ENCODE results near the gene STIM2. TPM values are rescaled to one million over a fixed set of nuclear protein-coding genes. Genes with fewer than 3 reads are reported as not detected.
A peak's percentile ranks its signal among the peaks of the same experiment; 100 is the strongest.
"Not testable (repeated sequence)": the region's sequence is repeated elsewhere in the genome, so short reads cannot be mapped to it uniquely, and the experiment has no call there.

STIM2 gene
- total and polyA plus RNA-seq, 3 experiments from 2014 or later: 41.4 to 51.0 (median 47.8) TPM

DNA sequence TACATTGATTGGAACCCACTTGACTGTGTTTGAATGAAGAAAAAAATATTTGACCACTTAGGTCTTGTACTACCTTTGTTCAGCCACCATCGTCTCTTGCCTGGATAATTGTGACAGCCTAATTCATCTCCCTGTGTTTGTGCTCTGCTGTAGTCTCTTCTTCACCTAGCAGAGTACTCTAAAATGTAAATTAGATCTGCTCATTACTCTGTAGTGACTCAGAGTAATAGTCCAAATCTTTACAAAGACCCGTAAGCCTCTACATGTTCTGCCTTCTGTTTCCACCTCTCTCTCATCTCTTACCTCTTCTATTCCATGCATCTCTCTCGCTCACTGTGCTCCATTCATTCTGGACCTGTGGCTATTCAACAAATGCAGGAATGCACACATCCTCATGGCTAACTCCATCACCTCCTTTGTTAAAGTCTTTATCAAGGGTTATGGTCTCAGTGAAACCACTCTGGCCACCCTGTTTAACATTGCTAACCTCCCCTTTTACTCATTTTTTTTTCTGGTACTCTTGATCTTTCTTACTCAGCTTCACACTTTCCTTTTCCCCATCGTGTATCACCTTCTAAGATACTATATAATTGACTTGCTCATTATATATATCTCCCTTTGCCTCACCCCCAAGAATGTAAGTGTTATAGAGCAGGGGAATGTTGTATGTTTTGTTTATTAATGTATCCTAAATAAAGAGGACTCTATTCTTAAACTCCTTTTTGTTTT is 98.4 kb downstream of the STIM2 start:
- DNase-seq: no peak
- H3K27me3 Mint-ChIP-seq: no peaks in the 10 kb centered on the region
- POLR2A ChIA-PET: no interaction called here

DNA sequence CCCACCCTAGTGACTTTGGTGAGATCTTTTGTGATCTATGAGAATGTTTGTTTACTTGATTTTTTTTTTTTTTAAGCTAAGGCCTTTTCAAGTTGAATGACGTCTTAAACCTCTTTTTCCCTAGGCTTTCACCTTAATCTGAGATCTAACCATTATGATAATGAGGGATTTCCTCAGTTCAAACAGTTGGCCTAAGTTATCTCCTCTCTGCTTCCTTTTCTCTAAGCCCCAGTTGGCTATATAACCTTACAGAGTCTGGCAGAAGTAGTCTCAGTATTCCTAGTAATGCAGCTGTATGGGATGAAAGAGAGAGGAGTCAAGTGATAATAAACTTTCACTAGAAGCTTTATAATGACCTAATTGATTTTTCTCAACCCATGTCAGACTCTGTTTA is 99.0 kb downstream of the STIM2 start:
- Histone ChIP-seq H3K4me1 (ENCODE audit: insufficient read depth, low read length) (peaks cover 26% of the 10 kb centered on the region), H3K27ac (ENCODE audit: low read depth, low read length) (no peak overlapping the region), H3K9me3 (ENCODE audit: low read length) (no peaks in the 10 kb centered on the region), H3K36me3 (ENCODE audit: insufficient read depth, low read length) (peaks cover 6% of the 10 kb centered on the region), H3K4me3 (ENCODE audit: low read length) (no peak overlapping the region), H3K27me3 (ENCODE audit: insufficient read depth, low read length, poor library complexity, severe bottlenecking) (no peaks in the 10 kb centered on the region)
- DNase-seq: no peak
- Mint-ChIP-seq H3K27ac (peak overlapping the region in 7 of 8 donors; percentile 16 to 68 (median 37)), H3K4me3 (peak overlapping the region in 1 of 7 donors; percentile 18), H3K9me3 (no peaks in the 10 kb centered on the region), H3K36me3 (peaks cover 0 to 39% (median 12%) of the 10 kb centered on the region in 3 donors), H3K27me3 (no peaks in the 10 kb centered on the region), H3K4me1 (peaks cover 61 to 83% (median 75%) of the 10 kb centered on the region in 3 donors)
- ChIA-PET POLR2A (no interaction called here), CTCF (no interaction called here)

More for the DNA sequence above, 98.4 kb downstream of the STIM2 start:
- Histone ChIP-seq H3K4me1 (ENCODE audit: insufficient read depth, low read length) (peaks cover 26% of the 10 kb centered on the region), H3K27ac (ENCODE audit: low read depth, low read length) (no peak overlapping the region), H3K9me3 (ENCODE audit: low read length) (no peaks in the 10 kb centered on the region), H3K27me3 (ENCODE audit: insufficient read depth, low read length, poor library complexity, severe bottlenecking) (no peaks in the 10 kb centered on the region), H3K36me3 (ENCODE audit: insufficient read depth, low read length) (peaks cover 6% of the 10 kb centered on the region), H3K4me3 (ENCODE audit: low read length) (no peak overlapping the region)
- peak overlapping the region in 6 of 8 donors; percentile 16 to 68 (median 31) for H3K27ac Mint-ChIP-seq
- H3K4me1 Mint-ChIP-seq: peaks cover 55 to 79% (median 71%) of the 10 kb centered on the region in 3 donors
- H3K36me3 Mint-ChIP-seq: peaks cover 0 to 39% (median 12%) of the 10 kb centered on the region in 3 donors
- H3K4me3 Mint-ChIP-seq: peak overlapping the region in 2 of 7 donors; percentile 15 to 18
- no peaks in the 10 kb centered on the region for H3K9me3 Mint-ChIP-seq
- CTCF ChIA-PET: no interaction called here

DNA sequence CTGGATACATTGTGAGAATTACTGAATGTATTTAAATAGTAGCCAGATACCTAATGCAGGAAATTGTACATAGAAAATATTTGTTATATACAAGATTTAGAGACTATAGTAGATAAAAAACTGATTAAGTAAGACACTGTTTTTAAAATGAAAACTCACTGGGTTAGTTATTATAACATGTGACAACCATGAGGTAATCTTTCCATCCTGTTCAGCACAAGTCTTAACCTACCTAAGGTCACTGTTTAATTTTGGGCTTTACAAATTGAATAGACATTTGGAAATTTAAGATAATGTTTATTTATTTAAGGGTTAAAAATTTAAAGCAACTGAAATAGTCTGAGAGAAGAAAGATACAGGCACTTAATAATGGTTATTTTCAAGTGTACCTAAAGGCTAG is 102.1 kb downstream of the STIM2 start:
- H3K4me3 Mint-ChIP-seq: no peak overlapping the region
- ChIA-PET POLR2A (no interaction called here), CTCF (no interaction called here)
- no peaks in the 10 kb centered on the region for H3K27me3 ChIP-seq (ENCODE audit: insufficient read depth, low read length, poor library complexity, severe bottlenecking)
- DNase-seq: no peak
- no peaks in the 10 kb centered on the region for H3K9me3 Mint-ChIP-seq
- H3K27ac Mint-ChIP-seq: peak overlapping the region in 1 of 8 donors; percentile 35
- peaks cover 27% of the 10 kb centered on the region for H3K4me1 ChIP-seq (ENCODE audit: insufficient read depth, low read length)
- no peak overlapping the region for H3K4me3 ChIP-seq (ENCODE audit: low read length)
- H3K36me3 Mint-ChIP-seq: peaks cover 0 to 35% (median 15%) of the 10 kb centered on the region in 3 donors
- H3K4me1 Mint-ChIP-seq: peaks cover 59 to 82% (median 79%) of the 10 kb centered on the region in 3 donors
- peaks cover 6% of the 10 kb centered on the region for H3K36me3 ChIP-seq (ENCODE audit: insufficient read depth, low read length)
- no peaks in the 10 kb centered on the region for H3K9me3 ChIP-seq (ENCODE audit: low read length)
- H3K27me3 Mint-ChIP-seq: no peaks in the 10 kb centered on the region
- no peak overlapping the region for H3K27ac ChIP-seq (ENCODE audit: low read depth, low read length)

- no peaks in the 10 kb centered on the region for H3K27me3 ChIP-seq (ENCODE audit: insufficient read depth, low read length, poor library complexity, severe bottlenecking)
- H3K4me1 Mint-ChIP-seq: peaks cover 60 to 84% (median 82%) of the 10 kb centered on the region in 3 donors
- peaks cover 15% of the 10 kb centered on the region for H3K4me1 ChIP-seq (ENCODE audit: insufficient read depth, low read length)
- no peak overlapping the region for H3K4me3 ChIP-seq (ENCODE audit: low read length)
- H3K27me3 Mint-ChIP-seq: no peaks in the 10 kb centered on the region
- no peak overlapping the region for H3K4me3 Mint-ChIP-seq
- DNase-seq: no peak
- no peak overlapping the region for H3K27ac ChIP-seq (ENCODE audit: low read depth, low read length)
- no peaks in the 10 kb centered on the region for H3K9me3 ChIP-seq (ENCODE audit: low read length)
- ChIA-PET POLR2A (interaction anchor here (0.7 kb wide), 1 partner anchor 354 kb away, joined by 3 read pairs; no protein-coding TSS in a partner anchor), CTCF (interaction anchor here (1.3 kb wide), 1 partner anchor 103 kb away, joined by 3 read pairs; no protein-coding TSS in a partner anchor)
- H3K36me3 Mint-ChIP-seq: peaks cover 8 to 23% (median 10%) of the 10 kb centered on the region in 3 donors
- H3K27ac Mint-ChIP-seq: peak overlapping the region in 4 of 8 donors; percentile 16 to 63 (median 48)
- H3K36me3 ChIP-seq (ENCODE audit: insufficient read depth, low read length): no peaks in the 10 kb centered on the region
- no peaks in the 10 kb centered on the region for H3K9me3 Mint-ChIP-seq
Observed at GRCh38 chr4:26964512-26964911, 103.9 kb downstream of the STIM2 start.

- Mint-ChIP-seq H3K27me3 (no peaks in the 10 kb centered on the region), H3K4me1 (peaks cover 57 to 81% (median 78%) of the 10 kb centered on the region in 3 donors), H3K27ac (peak overlapping the region in 3 of 8 donors; percentile 42 to 63 (median 55)), H3K4me3 (no peak overlapping the region), H3K36me3 (peaks cover 8 to 23% (median 11%) of the 10 kb centered on the region in 3 donors), H3K9me3 (no peaks in the 10 kb centered on the region)
- Histone ChIP-seq H3K27ac (ENCODE audit: low read depth, low read length) (no peak overlapping the region), H3K9me3 (ENCODE audit: low read length) (no peaks in the 10 kb centered on the region), H3K36me3 (ENCODE audit: insufficient read depth, low read length) (no peaks in the 10 kb centered on the region), H3K4me1 (ENCODE audit: insufficient read depth, low read length) (peaks cover 10% of the 10 kb centered on the region), H3K27me3 (ENCODE audit: insufficient read depth, low read length, poor library complexity, severe bottlenecking) (no peaks in the 10 kb centered on the region), H3K4me3 (ENCODE audit: low read length) (no peak overlapping the region)
- POLR2A ChIA-PET: interaction anchor here (0.7 kb wide), 1 partner anchor 355 kb away, joined by 3 read pairs; no protein-coding TSS in a partner anchor
- DNase-seq: no peak
- CTCF ChIA-PET: interaction anchor here (1.3 kb wide), 1 partner anchor 103 kb away, joined by 3 read pairs; no protein-coding TSS in a partner anchor
Observed at GRCh38 chr4:26964994-26965393, 104.4 kb downstream of the STIM2 start.

DNA sequence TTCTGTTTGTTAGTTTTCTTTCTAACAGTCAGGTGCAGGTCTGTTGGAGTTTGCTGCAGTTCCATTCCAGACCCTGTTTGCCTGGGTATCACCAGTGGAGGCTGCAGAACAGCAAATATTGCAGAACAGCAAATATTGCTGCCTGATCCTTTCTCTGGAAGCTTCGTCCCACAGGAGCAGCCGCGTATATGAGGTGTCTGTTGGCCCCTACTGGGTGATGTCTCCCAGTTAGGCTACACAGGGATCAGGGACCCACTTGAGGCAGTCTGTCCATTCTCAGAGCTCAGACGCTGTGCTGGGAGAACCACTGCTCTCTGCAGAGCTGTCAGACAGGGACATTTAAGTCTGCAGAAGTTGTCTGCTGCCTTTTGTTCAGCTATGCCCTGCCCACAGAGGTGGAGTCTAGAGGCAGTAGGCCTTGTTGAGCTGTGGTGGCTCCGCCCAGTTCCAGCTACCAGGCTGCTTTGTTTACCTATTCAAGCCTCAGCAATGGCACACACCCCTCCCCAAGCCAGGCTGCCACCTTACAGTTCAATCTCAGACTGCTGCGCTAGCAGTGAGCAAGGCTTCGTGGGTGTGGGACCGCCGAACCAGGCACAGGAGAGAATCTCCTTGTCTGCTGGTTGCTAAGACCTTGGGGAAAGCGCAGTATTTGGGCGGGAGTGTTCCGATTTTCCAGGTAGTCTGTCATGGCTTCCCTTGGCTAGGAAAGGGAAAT is 115.0 kb downstream of the STIM2 start:
- CTCF ChIA-PET; H3K9me3 Mint-ChIP-seq; H3K36me3 Mint-ChIP-seq; H3K27me3 ChIP-seq (ENCODE audit: insufficient read depth, low read length, poor library complexity, severe bottlenecking); H3K27me3 Mint-ChIP-seq; H3K9me3 ChIP-seq (ENCODE audit: low read length); POLR2A ChIA-PET; H3K36me3 ChIP-seq (ENCODE audit: insufficient read depth, low read length); H3K27ac ChIP-seq (ENCODE audit: low read depth, low read length); H3K4me3 ChIP-seq (ENCODE audit: low read length): not testable (repeated sequence)
- Mint-ChIP-seq H3K4me1 (peaks cover 66 to 82% (median 78%) of the 10 kb centered on the region in 3 donors), H3K4me3 (peak overlapping the region in 1 of 7 donors; percentile 17), H3K27ac (peak overlapping the region in 1 of 8 donors; percentile 7)
- peaks cover 10% of the 10 kb centered on the region for H3K4me1 ChIP-seq (ENCODE audit: insufficient read depth, low read length)
- DNase-seq: peak in 1 of 5 donors; percentile 33

GRCh38 chr4:26978387-26979053 is 117.9 kb downstream of the STIM2 start:
- Mint-ChIP-seq H3K27me3 (no peaks in the 10 kb centered on the region), H3K27ac (peak overlapping the region in 7 of 8 donors; percentile 21 to 89 (median 62)), H3K4me1 (peaks cover 50 to 71% (median 68%) of the 10 kb centered on the region in 3 donors), H3K36me3 (peaks cover 0 to 2% (median 2%) of the 10 kb centered on the region in 3 donors), H3K9me3 (no peaks in the 10 kb centered on the region), H3K4me3 (no peak overlapping the region)
- DNase-seq: no peak
- Histone ChIP-seq H3K36me3 (ENCODE audit: insufficient read depth, low read length) (no peaks in the 10 kb centered on the region), H3K9me3 (ENCODE audit: low read length) (no peaks in the 10 kb centered on the region), H3K27ac (ENCODE audit: low read depth, low read length) (no peak overlapping the region), H3K27me3 (ENCODE audit: insufficient read depth, low read length, poor library complexity, severe bottlenecking) (no peaks in the 10 kb centered on the region), H3K4me1 (ENCODE audit: insufficient read depth, low read length) (peaks cover 10% of the 10 kb centered on the region), H3K4me3 (ENCODE audit: low read length) (no peak overlapping the region)
- ChIA-PET CTCF (no interaction called here), POLR2A (no interaction called here)

All from CD8-positive, alpha-beta memory T cell (primary cell).